CD4-positive, alpha-beta T cell treated with Interleukin-6 at 100 ng/mL for 8 hours (primary cell): Measurements from ENCODE around the gene DIO3.

Experiments used
- DNase-seq: peaks from one replicate; pipeline ENCODE4 v3.0.0-alpha.2; 2020; ENCODE audit warnings: mixed read lengths, low spot score

The DIO3 gene

DNA sequence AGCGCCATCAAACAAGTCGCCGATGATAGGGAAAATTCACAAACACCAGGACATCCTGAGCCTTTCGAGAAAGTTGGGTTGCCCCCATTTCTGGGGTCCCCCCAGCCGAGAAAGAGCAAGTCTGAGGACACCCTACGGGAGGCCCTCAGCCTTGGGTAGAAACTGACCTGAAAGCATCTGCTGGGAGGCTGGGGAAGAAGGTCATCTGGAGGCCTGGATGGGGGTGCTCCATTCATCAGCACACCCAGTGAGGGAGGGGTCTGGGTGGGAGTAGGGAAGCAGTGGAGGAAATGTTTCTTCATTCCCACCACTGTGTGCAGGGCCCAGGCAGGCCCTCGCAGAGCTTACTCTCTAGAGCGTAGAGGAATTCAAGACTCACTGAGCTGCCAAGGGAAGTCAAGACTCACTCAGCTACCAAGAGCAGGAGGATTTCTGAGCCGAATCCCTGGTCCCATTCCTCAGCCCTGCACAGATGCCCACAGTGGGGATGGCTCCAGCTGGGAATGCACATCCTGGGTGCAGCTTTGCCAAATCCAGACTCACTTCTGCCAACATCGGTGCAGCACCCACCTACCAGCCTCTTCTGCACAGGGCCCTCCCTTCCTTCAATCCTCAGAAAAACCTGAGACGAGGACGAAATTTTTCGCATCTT is 38.1 kb downstream of the DIO3 start:
- no peak for DNase-seq

DNA sequence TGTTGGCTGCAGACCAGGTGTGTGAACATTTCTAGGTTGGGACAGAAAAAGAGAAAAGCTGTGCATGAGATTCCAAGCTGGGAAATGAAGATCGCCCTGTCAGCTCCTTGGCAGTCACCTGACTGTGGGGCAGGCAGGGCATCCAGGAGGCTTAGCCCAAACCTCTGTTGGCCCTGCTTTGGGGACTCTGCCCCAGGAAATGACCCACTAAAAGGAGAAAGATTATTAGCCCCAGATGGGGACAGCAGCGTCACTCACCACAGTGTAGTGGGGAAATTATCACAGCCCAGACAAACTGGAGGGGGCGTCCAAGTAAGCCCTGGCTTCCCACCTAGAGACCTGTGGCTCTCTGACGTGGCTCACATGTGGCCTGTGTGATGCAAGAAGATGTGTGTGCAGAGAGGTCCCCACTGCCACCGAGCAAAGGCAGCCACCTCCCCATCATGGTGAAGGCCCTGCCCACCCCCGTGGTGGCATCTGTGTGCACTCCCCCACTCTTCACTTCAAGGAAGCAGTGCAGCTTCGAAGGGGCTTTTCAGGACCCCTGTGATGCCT is 39.1 kb downstream of the DIO3 start:
- no peak for DNase-seq

DNA sequence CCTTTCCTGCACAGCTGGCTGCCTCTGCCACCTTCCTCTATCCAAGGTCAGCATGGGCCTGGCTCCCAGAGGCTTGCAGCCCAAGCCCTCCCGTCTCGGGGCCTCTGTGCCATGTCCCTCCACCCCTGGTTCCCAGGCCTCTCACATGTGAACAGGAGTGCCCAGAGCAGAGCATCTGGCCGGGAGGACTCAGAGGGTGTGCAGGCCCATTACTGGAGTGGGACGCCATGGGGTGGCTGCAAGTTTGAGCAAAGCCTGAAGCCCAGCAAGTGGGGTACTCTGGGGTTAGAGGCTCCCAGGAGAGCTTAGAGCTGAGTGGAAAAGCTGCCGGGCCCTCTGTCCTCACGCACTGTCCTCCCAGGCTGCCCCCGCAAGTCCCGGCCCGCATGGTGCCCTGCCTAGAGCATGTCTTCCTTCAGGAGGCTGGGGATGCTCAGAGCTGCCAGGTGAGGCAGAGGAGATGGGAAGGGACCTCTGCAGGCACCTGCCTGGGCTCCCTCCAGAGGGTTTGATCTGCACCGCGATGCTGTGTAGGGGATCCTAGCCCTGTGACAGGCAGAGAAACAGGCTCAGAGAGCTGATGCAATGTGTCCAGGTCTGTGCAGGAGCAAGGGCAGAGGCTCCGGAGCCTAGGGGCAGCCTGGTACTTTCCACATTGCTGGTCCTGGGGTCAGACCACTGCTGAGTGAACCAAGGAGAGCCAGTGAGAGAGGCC is 39.8 kb downstream of the DIO3 start:
- DNase-seq = no peak

GRCh38 chr14:101601606-101602465 is 40.5 kb downstream of the DIO3 start:
- DNase-seq = no peak

DNA sequence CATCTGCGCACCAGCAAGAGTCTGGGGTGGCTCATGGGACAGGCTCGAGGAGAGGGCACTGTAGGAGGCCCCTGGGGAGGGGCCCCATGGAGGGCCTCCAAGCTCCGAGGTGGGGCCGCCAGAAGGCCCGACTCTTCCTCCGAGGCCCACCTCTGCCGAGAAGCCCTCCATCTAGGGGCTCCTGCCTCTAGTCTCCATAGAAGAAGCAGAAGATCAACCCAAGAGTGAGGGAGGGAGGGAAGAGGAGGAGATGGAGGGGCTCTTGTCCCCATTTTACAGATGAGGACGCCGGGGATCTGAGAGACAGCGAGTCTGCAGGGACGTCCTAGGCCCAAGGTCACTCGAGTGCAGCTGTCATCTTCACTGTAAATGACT is 41.2 kb downstream of the DIO3 start:
- DNase-seq = no peak

DNA sequence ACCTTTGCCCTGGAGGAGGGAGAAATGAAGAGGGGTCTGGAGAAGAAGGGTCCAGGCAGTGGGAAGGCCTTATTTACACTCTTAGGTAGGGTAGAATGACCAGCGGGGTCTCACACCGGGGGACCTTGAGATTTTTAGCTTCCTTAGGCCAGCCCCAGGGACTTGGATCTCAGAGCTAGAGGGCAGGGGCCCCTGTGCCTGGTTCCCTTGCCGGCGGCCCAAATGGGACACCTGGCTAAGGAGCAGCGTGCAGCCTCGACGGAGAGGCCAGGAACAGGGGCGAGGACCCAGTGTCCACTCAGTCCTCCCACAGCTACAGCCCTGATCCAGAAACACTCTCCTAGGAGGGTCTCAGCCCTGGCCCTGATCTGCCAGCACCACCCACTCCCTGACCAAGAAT is 41.8 kb downstream of the DIO3 start:
- DNase-seq = no peak

DNA sequence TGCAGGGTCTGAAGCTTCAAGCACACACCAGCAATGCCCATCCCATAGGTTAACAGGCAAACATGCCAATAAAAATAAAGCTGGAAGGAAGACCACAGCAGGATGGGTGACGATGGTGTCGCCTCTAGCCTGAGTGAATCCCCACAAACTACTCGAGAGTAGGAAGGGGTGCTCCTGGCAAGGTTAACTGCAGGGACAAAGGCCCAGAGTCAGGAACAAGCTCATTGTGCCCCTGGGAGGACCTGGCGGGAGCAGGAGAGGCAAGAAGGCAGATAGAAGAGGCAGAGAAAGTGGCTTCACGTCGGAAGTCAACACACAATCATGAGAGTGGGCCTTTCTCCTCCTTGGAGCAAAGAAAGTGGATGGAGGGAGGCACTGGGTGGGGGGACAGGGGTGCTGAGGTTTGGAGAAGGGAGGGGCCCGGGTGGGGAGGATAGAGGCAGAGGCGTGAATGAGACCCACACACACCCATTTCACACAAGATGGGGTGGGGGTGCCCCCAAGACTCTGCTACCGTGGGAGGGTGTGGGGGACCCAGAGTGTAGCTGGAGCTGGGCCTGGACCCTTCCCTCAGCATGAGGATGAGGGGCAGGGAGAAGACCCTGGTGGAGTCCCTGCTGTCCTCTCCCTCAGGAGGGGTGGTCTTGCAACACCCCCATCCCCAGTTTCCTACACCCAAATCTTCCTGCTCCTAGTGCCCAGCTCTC is 43.1 kb downstream of the DIO3 start:
- DNase-seq = no peak

DNA sequence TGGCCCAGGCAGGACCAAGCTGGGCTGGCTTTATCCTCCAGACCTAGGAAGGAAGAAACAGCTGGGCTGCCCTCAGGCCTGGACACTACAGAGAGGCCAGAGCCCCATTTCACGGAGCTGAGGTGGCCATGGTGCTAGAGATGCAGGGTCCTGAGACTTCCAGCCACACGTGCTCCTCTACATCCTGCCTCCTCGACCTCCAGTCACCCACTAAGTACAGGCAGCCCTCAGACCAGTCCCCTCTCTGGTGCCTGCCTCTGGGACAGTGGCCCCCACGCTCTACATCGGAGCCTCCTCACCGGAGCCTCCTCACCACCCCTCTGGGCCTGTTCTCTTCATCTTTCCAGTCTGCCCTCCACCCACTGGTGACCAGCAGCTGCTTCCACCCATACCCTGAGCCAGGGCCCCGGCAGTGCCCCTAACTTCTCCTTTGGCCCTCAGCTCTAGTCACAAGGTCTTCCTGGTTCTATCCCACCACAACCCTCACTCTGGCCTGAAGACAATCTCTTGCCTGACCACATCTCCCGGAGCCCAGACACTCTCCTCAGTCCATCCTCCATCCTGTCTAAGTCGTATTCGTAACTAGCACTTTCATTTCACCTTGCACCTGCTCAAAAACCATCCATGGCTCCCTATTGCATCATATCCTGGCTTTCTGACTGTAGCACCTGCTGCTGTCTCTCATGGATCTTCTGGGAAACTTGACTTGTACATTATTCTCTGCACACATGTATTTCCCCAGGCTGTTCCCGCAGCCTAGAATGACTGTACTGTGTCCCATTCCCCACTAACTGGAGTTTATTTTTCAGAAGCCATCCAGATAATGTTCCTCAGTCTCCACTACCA is 43.9 kb downstream of the DIO3 start:
- no peak for DNase-seq

DNA sequence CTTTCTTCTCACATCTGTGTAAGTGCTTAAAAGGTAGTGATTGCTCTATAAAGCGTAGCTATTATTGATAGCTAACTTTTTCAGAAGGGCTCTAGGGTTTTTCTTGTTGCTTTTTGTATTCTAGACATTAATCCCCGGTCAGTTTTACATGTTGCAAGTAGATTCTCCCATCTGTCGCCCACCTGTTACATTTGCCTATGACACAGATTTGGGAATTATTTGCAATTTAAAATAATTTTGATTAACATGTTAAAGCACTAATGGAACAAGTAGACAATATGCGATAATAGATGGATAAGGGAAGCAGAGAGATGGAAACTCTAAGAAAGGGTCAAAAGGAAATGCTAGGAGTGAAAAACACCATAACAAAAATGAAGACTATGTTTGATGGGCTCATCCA is 44.5 kb downstream of the DIO3 start:
- DNase-seq = no peak
